HepG2 (cell line): ENCODE measurements around the gene CTRB2. TPM values are rescaled to one million over a fixed set of nuclear protein-coding genes. Genes with fewer than 3 reads are reported as not detected.

ENCODE experiments used
- AGO2 ChIP-seq: fragments of 200-400 bp; formaldehyde crosslinking; optimal IDR thresholded peaks from 2 replicates; pipeline ENCODE3; 2017; ENCODE audit warnings: mild to moderate bottlenecking, low read depth, low read length, moderate library complexity
- HMG20B ChIP-seq: conservative IDR thresholded peaks from 2 replicates; pipeline ENCODE4 v1.6.1; 2016; ENCODE audit warnings: missing genetic modification reagents, missing compliant biosample characterization
- HNF1B ChIP-seq: sonication (generic); formaldehyde crosslinking; IDR thresholded peaks from 2 replicates; pipeline ENCODE4 v1.5.1; 2020; ENCODE audit warnings: mild to moderate bottlenecking, moderate library complexity, missing genetic modification reagents
- HNRNPL ChIP-seq: fragments of 200-400 bp; formaldehyde crosslinking; IDR thresholded peaks from 2 replicates; pipeline ENCODE4 v1.6.1; 2017; ENCODE audit warnings: mild to moderate bottlenecking, low read depth, low read length
- KDM5A ChIP-seq: fragments of 200-600 bp; sonication (generic); IDR thresholded peaks from 2 replicates; pipeline ENCODE4 v1.7.0; 2018; ENCODE audit warnings: antibody characterized with exemption, mild to moderate bottlenecking, low read length, borderline replicate concordance
- KDM5B ChIP-seq: sonication (generic); formaldehyde crosslinking; IDR thresholded peaks from 2 replicates; pipeline ENCODE4 v1.4.0; 2020; ENCODE audit warnings: missing genetic modification reagents, mild to moderate bottlenecking, borderline replicate concordance
- RBM22 ChIP-seq: fragments of 200-400 bp; formaldehyde crosslinking; optimal IDR thresholded peaks from 2 replicates; pipeline ENCODE3; 2017; ENCODE audit warnings: mild to moderate bottlenecking, low read length, moderate library complexity
- RFXAP ChIP-seq: sonication (generic); formaldehyde crosslinking; IDR thresholded peaks from 2 replicates; pipeline ENCODE4 v1.4.0; 2020; ENCODE audit warnings: missing genetic modification reagents, borderline replicate concordance
- SMAD3 ChIP-seq: sonication (generic); formaldehyde crosslinking; IDR thresholded peaks from 2 replicates; pipeline ENCODE4 v1.4.0; 2020; ENCODE audit warnings: missing genetic modification reagents
- SOX6 ChIP-seq, 2 experiments: fragments of 450-650 bp in 1 of 2; sonication (generic) in 1 of 2; formaldehyde crosslinking in 1 of 2; IDR thresholded peaks; 2 replicates each; pipeline versions ENCODE4 v1.4.0 to v1.6.1; 2017 to 2020; ENCODE audit warnings: antibody characterized with exemption in 1 of 2, mild to moderate bottlenecking in 1 of 2, missing genetic modification reagents in 1 of 2
- ZNF274 ChIP-seq: sonication (generic); formaldehyde crosslinking; IDR thresholded peaks from 2 replicates; pipeline ENCODE4 v1.5.1; 2020; ENCODE audit warnings: mild to moderate bottlenecking, missing genetic modification reagents
- ZNF660 ChIP-seq: sonication (generic); formaldehyde crosslinking; IDR thresholded peaks from 2 replicates; pipeline ENCODE4 v1.5.1; 2020; ENCODE audit warnings: mild to moderate bottlenecking, low read depth, missing genetic modification reagents, borderline replicate concordance
- polyA plus RNA-seq, 8 experiments: library from polyadenylated mRNA; depleted of rRNA in 3 of 8; stranded (reverse) in 7 of 8; unstranded in 1 of 8; fragments of >200 nt; fragmentation: Illumina TruSeq in 4 of 8; extraction: Trizol in 4 of 8; gene quantifications; 2 replicates each; pipeline versions ENCODE4 v1.2.1 to v1.2.3, GENCODE V29; 2011 to 2016; ENCODE audit warnings: low read depth in 4 of 8, missing spikeins in 1 of 8, mixed read lengths in 1 of 8; ENCODE audit not compliant: insufficient read depth in 1 of 8
- total RNA-seq, 5 experiments: library from RNA; depleted of rRNA; stranded (reverse); fragments of >200 nt; fragmentation: Illumina TruSeq; extraction: Trizol; gene quantifications; 2 replicates each; pipeline ENCODE4 v1.2.3, GENCODE V29; 2016; ENCODE audit warnings: low read depth in 1 of 5

The CTRB2 gene
- total and polyA plus RNA-seq, 2 of the 13 experiments (the other 11 are each of a cell fraction or from before 2014, with no cell fraction given): 0.13 TPM; not detected in 1

DNA sequence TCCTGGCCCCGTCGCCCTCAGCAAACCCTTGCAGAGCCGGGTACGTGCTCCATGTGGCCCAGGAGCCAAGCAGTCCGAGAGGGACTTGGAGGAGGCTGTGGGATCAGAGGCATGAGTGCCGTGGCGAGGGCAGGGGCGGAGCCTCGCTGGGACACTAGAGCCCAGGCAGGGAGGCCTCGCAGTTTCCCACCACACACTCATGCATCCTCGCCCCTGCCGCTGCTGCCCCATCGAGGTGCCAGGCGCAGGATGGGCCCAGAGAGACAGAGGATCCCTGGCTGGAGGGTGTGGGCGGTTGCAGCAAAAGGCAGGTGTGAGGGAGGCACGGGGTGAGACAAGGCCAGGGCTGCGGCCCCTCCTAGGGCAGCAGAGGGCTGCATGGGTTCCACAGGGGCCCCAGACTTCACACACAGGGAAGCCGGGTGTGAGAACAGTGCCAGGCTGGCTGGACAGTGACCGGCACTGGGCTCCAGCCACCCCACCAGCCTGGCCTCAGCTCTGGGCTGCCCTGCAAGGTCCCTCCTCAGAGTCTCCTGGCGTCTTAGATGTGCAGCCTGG lies 36.8 kb upstream of the CTRB2 start (continued):
- TF ChIP-seq ZNF660 (CRISPR knock-in tag) (no peak), HMG20B (CRISPR knock-in tag) (no peak), AGO2 (peak; percentile 98), RBM22 (peak; percentile 86), SOX6 (IDR thresholded peaks at IDR 0.05) (no peak), SOX6 (CRISPR knock-in tag; IDR thresholded peaks at IDR 0.05) (no peak; the same call in 1 of the 2 replicates), KDM5A (no peak), ZNF274 (CRISPR knock-in tag) (0 out of 2 replicates have a peak, but pooled peaks have one; percentile 32), KDM5B (CRISPR knock-in tag) (peak; percentile 30; the same call in 1 of the 2 replicates), HNF1B (0 out of 2 replicates have a peak, but pooled peaks have one; percentile 9), HNRNPL (0 out of 2 replicates have a peak, but pooled peaks have one; percentile 17), RFXAP (CRISPR knock-in tag) (no peak), SMAD3 (CRISPR knock-in tag) (no peak)
